Liver (tissue), 3 donors: ENCODE measurements around the gene TNFRSF8.

Experiments used
- ATF3 ChIP-seq: IDR thresholded peaks from 2 replicates; pipeline ENCODE4 v1.6.1; 2016; ENCODE audit warnings: antibody characterized with exemption
- CTCF ChIP-seq: fragments of 150-350 bp; IDR thresholded peaks from 2 replicates; pipeline ENCODE4 v1.5.1; 2017; ENCODE audit warnings: improper control_type of control experiment, low read depth, low read length; ENCODE audit not compliant: missing input control
- EGR1 ChIP-seq, 2 donors: IDR thresholded peaks; 2 replicates each; pipeline ENCODE4 v1.6.1; 2016 to 2018; ENCODE audit warnings: antibody characterized with exemption in 2 of 2, low read depth in 2 of 2
- FOXA1 ChIP-seq: IDR thresholded peaks from 2 replicates; pipeline ENCODE4 v1.6.1; 2016; ENCODE audit warnings: antibody characterized with exemption
- GABPA ChIP-seq, 2 donors: IDR thresholded peaks in 1 of 2; conservative IDR thresholded peaks in 1 of 2; 2 replicates each; pipeline ENCODE4 v1.6.1; 2016; ENCODE audit warnings: antibody characterized with exemption in 2 of 2, mild to moderate bottlenecking in 1 of 2, moderate library complexity in 1 of 2
- HNF4A ChIP-seq, 2 donors: conservative IDR thresholded peaks; 2 replicates each; pipeline ENCODE4 v1.6.1; 2016; ENCODE audit warnings: antibody characterized with exemption in 2 of 2, mild to moderate bottlenecking in 2 of 2
- HNF4G ChIP-seq: IDR thresholded peaks from 2 replicates; pipeline ENCODE4 v1.6.1; 2016; ENCODE audit warnings: antibody characterized with exemption
- MAX ChIP-seq: IDR thresholded peaks from 2 replicates; pipeline ENCODE4 v1.6.1; 2016; ENCODE audit warnings: antibody characterized with exemption
- RAD21 ChIP-seq, 2 donors: IDR thresholded peaks; 2 replicates each; pipeline ENCODE4 v1.6.1; 2016; ENCODE audit warnings: antibody characterized with exemption in 2 of 2, mild to moderate bottlenecking in 2 of 2
- REST ChIP-seq: IDR thresholded peaks from 2 replicates; pipeline ENCODE4 v1.6.1; 2016; ENCODE audit warnings: antibody characterized with exemption, mild to moderate bottlenecking
- RXRA ChIP-seq, 2 donors: IDR thresholded peaks; 2 replicates each; pipeline ENCODE4 v1.6.1; 2017 to 2018; ENCODE audit warnings: antibody characterized with exemption in 2 of 2, mild to moderate bottlenecking in 1 of 2
- TAF1 ChIP-seq: conservative IDR thresholded peaks from 2 replicates; pipeline ENCODE4 v1.6.1; 2016; ENCODE audit warnings: antibody characterized with exemption, mild to moderate bottlenecking
- YY1 ChIP-seq: IDR thresholded peaks from 2 replicates; pipeline ENCODE4 v1.6.1; 2016; ENCODE audit warnings: antibody characterized with exemption, mild to moderate bottlenecking
- donor health status: healthy.
- donor health status: healthy.

DNA sequence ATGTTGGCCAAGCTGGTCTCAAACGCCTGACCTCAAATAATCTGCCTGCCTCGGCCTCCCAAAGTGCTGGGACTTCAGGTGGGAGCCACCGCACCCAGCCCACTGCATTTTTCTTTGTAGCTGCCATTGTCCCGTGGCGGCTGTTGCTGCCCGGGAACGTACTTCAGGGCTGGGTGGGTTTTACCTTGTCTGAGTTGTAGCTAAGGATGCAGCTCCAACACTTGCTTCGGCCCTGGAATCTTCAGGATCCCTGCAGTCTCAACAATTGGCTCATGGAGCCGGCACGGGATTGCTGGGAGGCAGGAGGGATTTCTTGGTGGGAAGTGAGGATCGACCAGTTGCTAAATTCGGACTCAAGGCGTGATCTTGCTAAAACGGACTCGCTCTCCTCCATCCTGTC lies 10.7 kb downstream of the TNFRSF8 start:
- TF ChIP-seq EGR1 (IDR thresholded peaks at IDR 0.05; ENCODE audit: low read depth in 2 of 2) (no peak), CTCF (no peak), TAF1 (no peak), MAX (no peak), ATF3 (no peak), FOXA1 (no peak), REST (no peak), HNF4G (no peak), HNF4A (conservative IDR thresholded peaks at IDR 0.05) (no peak), GABPA (IDR thresholded peaks at IDR 0.05 in 1 of 2, conservative IDR thresholded peaks at IDR 0.05 in 1 of 2) (no peak), YY1 (no peak), RXRA (IDR thresholded peaks at IDR 0.05) (no peak), RAD21 (IDR thresholded peaks at IDR 0.05) (no peak)
